Mucosa of gallbladder (tissue), 1 donor: ENCODE measurements around the gene EXOC4. TPM values are rescaled to one million over a fixed set of nuclear protein-coding genes. Genes with fewer than 3 reads are reported as not detected.
"Not testable (repeated sequence)": the region's sequence is repeated elsewhere in the genome, so short reads cannot be mapped to it uniquely, and the experiment has no call there.

Experiments used
- DNase-seq: peaks from one replicate; pipeline ENCODE4 v3.0.0-alpha.2; 2020; ENCODE audit warnings: low spot score
- total RNA-seq: library from RNA; stranded (reverse); gene quantifications from one replicate; pipeline ENCODE4 v1.2.1, GENCODE V29; 2021
- donor health status: DM: no; HTN: no; CAD: no.

Gene EXOC4
- total RNA-seq, 1 donor from 2014 or later: 71.3 TPM

GRCh38 chr7:133978502-133979295 is 725.8 kb downstream of the EXOC4 start:
- DNase-seq: no peak

GRCh38 chr7:133980804-133981203 is 727.9 kb downstream of the EXOC4 start:
- DNase-seq: peak; percentile 15

- no peak for DNase-seq
Observed at GRCh38 chr7:133983685-133984419, 731.0 kb downstream of the EXOC4 start.

- no peak for DNase-seq
Observed at GRCh38 chr7:133985300-133985699, 732.4 kb downstream of the EXOC4 start.

- DNase-seq: no peak
Observed at GRCh38 chr7:133987582-133987981, 734.7 kb downstream of the EXOC4 start.

GRCh38 chr7:133993547-133993946 is 740.7 kb downstream of the EXOC4 start:
- DNase-seq: no peak

- not testable (repeated sequence) for DNase-seq
Observed at GRCh38 chr7:133994100-133994499, 741.2 kb downstream of the EXOC4 start.

- DNase-seq: no peak
Observed at GRCh38 chr7:133997463-133997862, 744.6 kb downstream of the EXOC4 start.

- no peak for DNase-seq
Observed at GRCh38 chr7:133999178-133999577, 746.3 kb downstream of the EXOC4 start.

- no peak for DNase-seq
Observed at GRCh38 chr7:134004829-134005505, 752.1 kb downstream of the EXOC4 start.

GRCh38 chr7:134009314-134010110 is 756.6 kb downstream of the EXOC4 start:
- DNase-seq: no peak

GRCh38 chr7:134013249-134013648 is 760.4 kb downstream of the EXOC4 start:
- DNase-seq: no peak

GRCh38 chr7:134014935-134015334 is 762.1 kb downstream of the EXOC4 start:
- DNase-seq: no peak

- DNase-seq: peak; percentile 24
Observed at GRCh38 chr7:134016223-134016941, 763.5 kb downstream of the EXOC4 start.

- no peak for DNase-seq
Observed at GRCh38 chr7:134016942-134017303, 764.0 kb downstream of the EXOC4 start.

- DNase-seq: no peak
Observed at GRCh38 chr7:134018306-134018705, 765.4 kb downstream of the EXOC4 start.

GRCh38 chr7:134019251-134019650 is 766.4 kb downstream of the EXOC4 start:
- no peak for DNase-seq

GRCh38 chr7:134021836-134022235 is 769.0 kb downstream of the EXOC4 start:
- no peak for DNase-seq

- DNase-seq: no peak
Observed at GRCh38 chr7:134022286-134022911, 769.5 kb downstream of the EXOC4 start.

GRCh38 chr7:134024739-134025138 is 771.9 kb downstream of the EXOC4 start:
- DNase-seq: no peak

- no peak for DNase-seq
Observed at GRCh38 chr7:134028853-134029252, 776.0 kb downstream of the EXOC4 start.
